Measurements from ENCODE around the gene DUOXA2. TPM values are rescaled to one million over a fixed set of nuclear protein-coding genes. Genes with fewer than 3 reads are reported as not detected.

DUOXA2 gene
- total RNA-seq: not detected in 2 replicates

GRCh38 chr15:45114076-45114750, at the start of gene DUOXA2, which contains the start of gene DUOX2:
DUOXA2 (plus strand) TSS chr15:45114326; CDS start chr15:45114606, 280 bp downstream.
DUOX2 (minus strand) TSS chr15:45114172; CDS start chr15:45113411, 761 bp downstream.

GRCh38 chr15:45129651-45130129, 15.6 kb downstream of the DUOXA2 start, which contains the start of the genes DUOX1 and DUOXA1:
DUOX1 (plus strand) TSS chr15:45129994; CDS start chr15:45131967, 1,973 bp downstream.
DUOXA1 (minus strand) TSS chr15:45129879; CDS start chr15:45123014, 6,865 bp downstream.

Other genes starting within 250 kb of the DUOXA2 start
- not detected in 2 replicates for gene TERB2, start 157.6 kb upstream of the DUOXA2 start, total RNA-seq
- gene SORD, start 91.1 kb upstream of the DUOXA2 start, total RNA-seq: 14.2 and 14.7 TPM in 2 replicates
- gene DUOX2, start 154 bp upstream of the DUOXA2 start, total RNA-seq: not detected in 2 replicates
- not detected in 2 replicates for gene DUOXA1, start 15.6 kb downstream of the DUOXA2 start, total RNA-seq
- gene DUOX1, start 15.7 kb downstream of the DUOXA2 start, total RNA-seq: not detected in 2 replicates
- 1.8 TPM in 2 replicates for gene SHF, start 73.6 kb downstream of the DUOXA2 start, total RNA-seq
- gene SLC28A2, start 137.9 kb downstream of the DUOXA2 start, total RNA-seq: not detected in 2 replicates